OCI-LY7 (cell line): ENCODE results near the gene TRIP6.

Source experiments
- EZH2phosphoT487 ChIP-seq: fragments of 200-600 bp; sonication (generic); IDR thresholded peaks from 2 replicates; pipeline ENCODE4 v1.6.1; 2018; ENCODE audit warnings: low read depth, borderline replicate concordance, mild to moderate bottlenecking, mixed run types, antibody characterized with exemption, low read length, moderate library complexity, mixed read lengths
- TF ChIP-seq, protein P1 (sequence below): fragments of 200-600 bp; sonication (generic); conservative IDR thresholded peaks from 2 replicates; pipeline ENCODE4 v1.5.1; 2014; ENCODE audit warnings: mild to moderate bottlenecking, antibody characterized with exemption, low read length, moderate library complexity, mixed read lengths

DNA sequence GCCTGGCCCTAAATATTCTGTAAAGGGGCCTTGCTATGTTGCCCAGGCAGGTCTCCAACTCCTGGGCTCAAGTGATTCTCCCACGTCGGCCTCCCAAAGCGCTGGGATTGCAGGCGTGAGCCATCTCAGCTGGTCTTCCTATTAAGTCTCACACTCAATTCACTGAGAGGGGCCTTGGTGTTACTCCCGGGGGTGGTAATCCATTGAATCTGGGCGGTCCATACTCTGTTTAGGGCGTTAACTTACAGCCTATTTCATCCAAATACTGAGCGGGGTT lies 7.1 kb downstream of the TRIP6 start:
- TF ChIP-seq, protein P1, sequence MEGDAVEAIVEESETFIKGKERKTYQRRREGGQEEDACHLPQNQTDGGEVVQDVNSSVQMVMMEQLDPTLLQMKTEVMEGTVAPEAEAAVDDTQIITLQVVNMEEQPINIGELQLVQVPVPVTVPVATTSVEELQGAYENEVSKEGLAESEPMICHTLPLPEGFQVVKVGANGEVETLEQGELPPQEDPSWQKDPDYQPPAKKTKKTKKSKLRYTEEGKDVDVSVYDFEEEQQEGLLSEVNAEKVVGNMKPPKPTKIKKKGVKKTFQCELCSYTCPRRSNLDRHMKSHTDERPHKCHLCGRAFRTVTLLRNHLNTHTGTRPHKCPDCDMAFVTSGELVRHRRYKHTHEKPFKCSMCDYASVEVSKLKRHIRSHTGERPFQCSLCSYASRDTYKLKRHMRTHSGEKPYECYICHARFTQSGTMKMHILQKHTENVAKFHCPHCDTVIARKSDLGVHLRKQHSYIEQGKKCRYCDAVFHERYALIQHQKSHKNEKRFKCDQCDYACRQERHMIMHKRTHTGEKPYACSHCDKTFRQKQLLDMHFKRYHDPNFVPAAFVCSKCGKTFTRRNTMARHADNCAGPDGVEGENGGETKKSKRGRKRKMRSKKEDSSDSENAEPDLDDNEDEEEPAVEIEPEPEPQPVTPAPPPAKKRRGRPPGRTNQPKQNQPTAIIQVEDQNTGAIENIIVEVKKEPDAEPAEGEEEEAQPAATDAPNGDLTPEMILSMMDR = no peak
- TF ChIP-seq EZH2phosphoT487 = no peak
